HG02884 (cell line): ENCODE data around the gene PTOV1.

ENCODE experiments used
- ATAC-seq: cut with Tn5 transposase; IDR thresholded peaks from one replicate; pipeline ENCODE4 v1.9.1; 2021; ENCODE audit warnings: mild to moderate bottlenecking, moderate library complexity; ENCODE audit not compliant: unreplicated experiment

The PTOV1 gene

DNA sequence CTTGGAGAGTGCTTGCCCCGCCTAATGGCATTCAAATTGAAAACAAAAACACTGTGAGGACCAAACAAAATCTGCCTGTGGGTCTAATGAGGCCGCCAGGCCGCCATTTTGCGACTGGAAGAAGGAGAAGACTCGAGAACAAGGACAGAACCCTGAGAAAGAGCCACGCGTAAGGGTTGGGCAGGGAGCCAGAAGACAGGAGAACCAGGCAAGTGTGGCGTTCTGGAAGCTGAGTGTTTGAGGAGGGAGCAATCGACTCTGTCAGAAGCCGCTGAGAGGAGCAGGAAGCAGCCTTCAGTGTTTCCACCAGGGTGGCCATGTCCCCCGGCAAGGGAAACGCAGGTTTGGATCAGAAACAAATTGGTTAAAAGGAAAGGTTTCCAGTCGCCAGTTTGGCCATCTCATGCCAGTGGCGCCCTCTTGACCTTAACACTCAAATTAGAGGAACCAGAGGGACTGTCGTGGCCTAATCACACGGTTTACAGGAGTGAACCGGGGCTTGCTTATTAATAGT is 10.2 kb upstream of the PTOV1 start:
- ATAC-seq: no peak

DNA sequence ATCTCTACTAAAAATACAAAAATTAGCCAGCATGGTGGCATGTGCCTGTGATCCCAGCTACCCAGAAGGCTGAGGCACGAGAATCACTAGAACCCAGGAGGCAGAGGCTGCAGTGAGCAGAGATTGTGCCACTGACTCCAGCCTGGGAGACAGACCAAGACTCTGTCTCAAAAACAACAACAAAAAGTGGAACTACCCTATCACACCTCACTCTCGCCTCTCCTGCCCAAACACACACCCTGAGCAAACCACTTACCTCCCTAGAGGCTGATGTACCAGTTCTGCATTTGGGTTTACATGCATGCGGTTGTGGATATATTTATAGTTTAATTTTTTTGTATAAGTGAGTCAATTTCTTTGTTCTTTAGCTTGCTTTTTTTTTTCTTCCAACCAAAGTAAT is 7.7 kb upstream of the PTOV1 start:
- ATAC-seq: no peak

DNA sequence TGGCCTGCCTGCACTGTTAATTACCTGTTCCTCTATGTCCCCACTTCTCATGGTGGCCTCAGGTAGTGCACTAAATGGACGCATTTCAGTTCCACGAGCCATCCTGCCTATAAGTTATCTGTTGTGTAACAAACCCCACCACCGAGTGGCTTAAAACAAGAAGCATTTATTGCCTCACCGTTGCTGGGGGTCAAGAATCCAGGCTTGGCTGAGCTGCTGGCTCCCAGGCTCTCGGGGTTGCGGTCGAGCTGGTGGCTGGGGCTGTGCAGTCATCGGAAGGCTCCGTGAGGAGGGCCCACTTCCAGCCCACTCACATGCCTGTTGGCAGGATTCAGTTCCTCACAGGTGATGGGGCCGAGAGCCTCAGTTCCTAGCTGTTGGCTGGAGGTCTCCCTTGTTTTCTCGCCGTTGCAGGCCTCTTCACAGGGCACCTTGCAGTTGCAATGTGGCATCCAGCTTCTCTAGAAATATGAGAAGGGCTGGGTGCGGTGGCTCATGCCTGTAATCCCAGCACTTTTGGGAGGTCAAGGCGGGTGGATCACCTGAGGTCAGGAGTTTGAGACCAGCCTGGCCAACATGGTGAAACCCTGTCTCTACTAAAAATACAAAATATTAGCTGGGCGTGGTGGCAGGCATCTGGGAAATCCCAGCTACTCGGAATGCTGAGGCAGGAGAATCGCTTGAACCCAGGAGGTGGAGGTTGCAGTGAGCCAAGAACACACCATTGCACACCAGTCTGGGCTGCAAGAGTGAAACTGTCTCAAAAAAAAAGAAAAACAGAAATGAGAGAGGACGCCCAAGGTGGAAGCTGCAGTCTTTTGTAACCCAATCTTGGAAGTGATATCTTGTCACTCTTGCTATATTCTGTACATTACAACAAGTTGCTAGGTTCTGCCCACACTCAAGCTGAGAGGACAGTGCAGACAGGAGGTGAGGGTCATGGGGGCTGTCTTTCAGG is 6.5 kb upstream of the PTOV1 start:
- ATAC-seq: no peak

DNA sequence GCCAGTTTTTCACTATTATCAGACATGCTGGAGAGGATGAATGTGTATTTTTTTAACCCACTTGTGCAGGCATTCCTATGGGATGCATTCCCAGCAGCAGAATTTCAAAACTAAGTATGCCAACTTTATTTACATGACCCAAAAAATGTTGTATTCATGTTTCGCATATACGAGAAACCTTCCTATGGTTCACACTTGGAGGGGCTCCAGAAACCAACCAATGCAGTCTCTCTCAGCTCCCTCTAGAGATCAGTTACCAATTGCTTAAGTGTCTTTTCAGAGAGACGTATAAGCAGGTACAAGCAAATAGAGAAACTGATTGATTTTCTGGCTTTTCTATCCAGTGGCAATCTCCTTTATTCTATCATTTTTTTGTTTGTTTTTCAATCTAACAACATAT is 5.5 kb upstream of the PTOV1 start:
- no peak for ATAC-seq

DNA sequence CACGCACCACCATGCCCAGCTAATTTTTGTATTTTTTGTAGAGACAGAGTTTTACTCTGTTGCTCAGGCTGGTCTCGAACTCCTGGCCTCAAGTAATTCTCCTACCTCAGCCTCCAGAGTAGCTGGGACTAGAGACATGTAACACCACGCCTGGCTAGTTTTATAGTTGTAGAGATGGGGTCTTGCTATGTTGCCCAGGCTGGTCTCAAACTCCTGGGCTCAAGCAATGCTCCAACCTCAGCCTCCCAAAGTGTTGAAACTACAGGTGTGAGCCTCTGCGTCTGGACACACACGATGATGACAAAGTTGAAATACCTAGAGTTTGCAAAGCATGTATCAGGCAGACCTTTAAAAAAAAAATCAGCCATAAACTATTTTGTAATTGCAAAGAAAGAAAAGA is 4.6 kb upstream of the PTOV1 start:
- ATAC-seq: no peak

DNA sequence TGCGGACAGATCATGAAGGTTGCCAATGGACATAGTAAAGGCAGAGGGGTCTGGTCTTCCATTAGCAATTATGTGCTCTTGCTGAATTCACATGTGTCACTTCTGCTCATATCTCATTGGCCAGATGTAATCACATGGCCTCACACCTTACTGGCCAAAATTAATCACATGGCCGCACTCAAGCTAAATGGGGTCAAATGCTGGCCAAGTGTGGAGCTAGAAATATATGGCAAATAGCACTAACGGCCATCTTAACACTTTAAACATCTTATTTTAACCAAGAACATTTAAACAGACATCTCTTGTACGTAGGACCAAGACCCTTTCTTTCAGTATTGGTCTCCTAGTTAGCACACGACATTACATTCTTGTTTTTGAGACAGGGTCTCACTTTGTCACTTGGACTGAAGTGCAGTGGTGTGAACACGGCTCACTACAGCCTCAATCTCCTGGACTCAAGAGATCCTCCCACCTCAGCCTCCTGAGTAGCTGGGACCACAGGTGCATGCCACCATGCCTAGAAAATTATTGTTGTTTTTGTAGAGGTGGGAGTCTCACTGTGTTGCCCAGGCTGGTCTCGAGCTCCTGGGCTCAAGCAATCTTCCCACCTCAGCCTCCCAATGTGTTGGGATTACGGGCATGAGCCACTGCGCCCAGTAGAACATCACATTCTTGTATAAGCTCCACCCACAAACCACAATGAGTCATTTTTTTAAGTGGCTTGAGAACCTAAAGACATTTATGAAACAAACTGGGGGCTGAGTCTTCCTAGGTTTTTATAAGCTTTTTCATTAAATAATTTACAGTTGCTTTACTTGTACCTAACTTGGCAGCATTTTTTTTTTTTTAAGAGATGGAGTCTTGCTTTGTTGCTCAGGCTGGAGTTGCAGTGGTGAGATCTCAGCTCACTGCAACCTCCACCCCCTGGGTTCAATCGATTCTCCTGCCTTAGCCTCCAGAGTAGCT is 2.9 kb upstream of the PTOV1 start:
- ATAC-seq: no peak

DNA sequence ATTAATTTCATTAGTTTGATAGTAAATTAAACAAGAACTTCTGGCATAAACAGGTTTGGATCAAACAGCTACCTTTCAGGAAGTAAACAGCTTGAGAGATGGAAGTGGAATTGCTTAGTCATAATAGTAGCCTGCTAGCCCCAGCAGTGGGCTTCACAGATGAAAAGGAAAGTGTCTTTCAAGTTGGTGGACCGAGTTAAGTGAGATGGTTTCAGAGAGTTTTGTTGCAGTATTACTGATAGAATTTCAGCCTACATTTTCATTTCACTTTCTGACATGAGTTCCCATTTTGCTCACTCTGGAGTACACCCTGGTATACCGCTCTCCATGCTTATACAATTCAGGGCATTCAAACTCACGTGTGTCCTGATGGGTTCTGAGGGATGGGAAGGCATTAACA is 2.0 kb upstream of the PTOV1 start:
- no peak for ATAC-seq

DNA sequence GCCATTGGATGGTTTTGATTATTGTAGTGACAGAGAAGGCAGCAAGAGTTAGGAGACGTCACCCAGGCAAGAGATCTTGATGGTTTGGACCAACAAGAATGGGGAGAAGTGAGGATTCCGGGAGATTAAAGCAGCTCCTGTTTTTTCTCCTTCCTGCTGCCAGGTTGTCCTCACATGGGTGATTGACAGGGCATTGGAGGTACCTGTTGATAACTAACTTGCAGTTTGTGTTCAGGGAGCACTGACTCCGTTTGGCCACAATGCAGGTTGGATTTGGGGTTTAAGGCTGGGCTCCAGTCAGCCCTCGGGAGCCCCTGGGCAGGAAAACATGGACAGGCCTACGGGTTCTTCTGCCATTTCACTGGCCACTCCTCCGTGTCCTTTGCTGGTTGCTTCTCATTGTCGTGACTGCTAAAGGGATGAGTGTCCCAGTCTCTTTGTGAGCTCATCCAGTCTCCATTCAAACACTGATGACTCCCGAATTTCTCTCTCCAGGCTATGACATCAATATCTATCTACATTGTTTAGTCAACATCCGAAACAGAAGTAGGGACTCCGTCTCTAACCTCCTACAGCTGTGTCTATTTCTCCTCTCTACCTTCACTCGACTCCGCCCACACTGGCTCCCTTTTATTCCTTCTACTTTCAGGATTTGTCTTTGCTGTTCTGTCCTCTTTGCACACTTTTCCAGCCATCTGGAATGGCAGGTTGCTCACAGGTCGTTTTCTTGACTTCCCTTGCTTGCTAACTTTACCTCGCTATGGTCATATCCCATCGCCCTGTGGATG is 1.3 kb upstream of the PTOV1 start:
- ATAC-seq: no peak

DNA sequence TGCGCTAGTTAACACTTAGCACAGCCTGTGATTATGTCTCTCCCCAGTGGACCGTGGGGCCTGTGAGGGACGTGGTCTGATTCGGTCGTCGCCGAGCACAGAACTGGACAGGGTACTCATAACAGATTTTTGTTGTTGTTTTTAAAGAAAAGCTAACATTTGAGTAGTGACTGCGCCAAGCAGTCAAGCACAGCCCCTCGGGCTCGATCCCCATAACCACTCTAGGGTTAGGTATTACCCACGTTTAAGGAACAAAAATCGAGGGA is 805 bp upstream of the PTOV1 start:
- ATAC-seq: no peak

DNA sequence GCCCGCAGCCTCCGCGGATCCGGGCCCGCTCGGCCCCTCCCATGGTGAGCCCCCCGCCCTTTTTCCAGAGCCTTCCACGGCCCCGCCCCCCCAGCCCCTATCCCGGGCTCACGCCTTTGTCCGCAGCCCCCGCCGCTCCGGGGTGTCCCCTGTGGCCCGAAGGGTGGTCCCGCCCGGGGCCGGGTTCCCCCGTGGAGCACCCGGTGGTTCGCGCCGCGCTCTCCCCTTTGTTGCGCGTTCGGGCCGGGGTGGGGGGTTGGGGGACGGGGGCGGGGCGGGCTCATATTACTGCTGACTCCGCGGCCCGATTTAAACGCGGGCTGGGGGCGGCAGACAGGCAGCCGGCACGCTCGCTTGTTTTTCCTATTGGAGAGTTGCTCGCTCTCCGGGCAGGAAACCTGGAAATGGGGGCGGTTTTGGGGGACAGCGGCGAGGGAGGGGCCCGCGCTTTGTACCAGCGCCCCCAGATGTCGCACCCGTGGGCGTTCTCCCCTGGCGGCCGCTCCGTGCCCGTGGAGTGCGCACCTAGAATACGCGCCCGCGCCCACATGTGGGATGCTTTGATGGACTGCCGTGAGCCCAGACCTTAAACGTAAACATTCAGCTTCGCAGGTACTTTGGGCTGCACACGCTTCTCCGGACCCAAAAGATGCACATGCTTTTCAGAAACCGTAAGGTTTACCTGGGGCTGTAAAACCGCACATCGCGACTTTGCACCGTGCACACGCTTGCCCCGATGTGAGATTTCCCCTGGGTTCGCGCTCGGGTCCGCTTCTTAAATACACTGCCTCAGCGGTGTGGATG is 699 bp downstream of the PTOV1 start:
- no peak for ATAC-seq

DNA sequence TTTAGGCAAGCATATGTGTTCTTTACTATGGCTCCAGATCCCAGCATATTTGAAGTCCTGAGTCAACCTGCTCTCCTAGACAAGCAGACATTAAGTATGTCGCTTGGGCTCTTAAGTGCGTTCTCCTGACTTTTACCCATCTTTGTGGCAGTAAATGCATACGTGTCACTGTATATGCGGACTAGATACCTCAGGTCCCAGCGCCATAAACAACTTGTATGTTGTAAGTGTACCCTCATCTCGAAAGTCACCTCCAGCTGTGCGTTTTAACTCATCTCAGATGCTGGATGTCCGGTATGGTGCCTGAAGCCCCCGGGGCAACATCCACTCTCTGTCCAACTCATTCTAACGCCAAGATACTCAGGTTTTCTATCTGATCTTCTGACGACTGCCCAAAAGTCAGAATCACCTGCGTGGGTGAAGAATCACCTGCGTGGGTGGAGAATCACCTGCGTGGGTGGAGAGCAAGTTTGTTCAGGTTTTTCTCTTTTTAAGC is 1.7 kb downstream of the PTOV1 start:
- ATAC-seq: no peak

DNA sequence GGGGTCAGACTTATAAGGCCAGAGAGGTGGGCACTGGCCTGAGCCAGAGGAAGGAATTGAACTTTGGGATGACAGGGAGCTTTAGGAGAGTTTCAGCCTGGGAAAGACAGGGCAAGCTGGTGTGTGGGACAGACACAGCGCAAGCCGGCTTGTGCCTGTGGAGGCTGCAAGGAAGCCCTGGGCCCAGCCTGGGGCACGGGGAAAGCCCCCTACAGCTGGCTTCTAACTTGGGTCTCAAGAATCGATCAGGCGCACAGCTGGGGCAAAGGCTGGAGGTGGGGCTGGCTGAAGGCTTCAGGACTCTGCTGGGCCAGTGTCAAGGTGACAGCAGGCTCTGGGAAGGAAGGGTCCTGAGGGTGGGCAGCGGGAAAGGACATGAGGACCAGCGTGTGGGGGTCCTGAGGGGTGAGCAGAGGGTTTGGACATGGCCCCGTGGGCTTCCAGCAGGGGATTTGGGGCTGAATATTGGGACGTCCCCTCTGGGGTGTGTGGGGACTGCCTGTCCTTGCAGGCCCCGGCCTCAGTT is 3.0 kb downstream of the PTOV1 start:
- ATAC-seq: no peak

DNA sequence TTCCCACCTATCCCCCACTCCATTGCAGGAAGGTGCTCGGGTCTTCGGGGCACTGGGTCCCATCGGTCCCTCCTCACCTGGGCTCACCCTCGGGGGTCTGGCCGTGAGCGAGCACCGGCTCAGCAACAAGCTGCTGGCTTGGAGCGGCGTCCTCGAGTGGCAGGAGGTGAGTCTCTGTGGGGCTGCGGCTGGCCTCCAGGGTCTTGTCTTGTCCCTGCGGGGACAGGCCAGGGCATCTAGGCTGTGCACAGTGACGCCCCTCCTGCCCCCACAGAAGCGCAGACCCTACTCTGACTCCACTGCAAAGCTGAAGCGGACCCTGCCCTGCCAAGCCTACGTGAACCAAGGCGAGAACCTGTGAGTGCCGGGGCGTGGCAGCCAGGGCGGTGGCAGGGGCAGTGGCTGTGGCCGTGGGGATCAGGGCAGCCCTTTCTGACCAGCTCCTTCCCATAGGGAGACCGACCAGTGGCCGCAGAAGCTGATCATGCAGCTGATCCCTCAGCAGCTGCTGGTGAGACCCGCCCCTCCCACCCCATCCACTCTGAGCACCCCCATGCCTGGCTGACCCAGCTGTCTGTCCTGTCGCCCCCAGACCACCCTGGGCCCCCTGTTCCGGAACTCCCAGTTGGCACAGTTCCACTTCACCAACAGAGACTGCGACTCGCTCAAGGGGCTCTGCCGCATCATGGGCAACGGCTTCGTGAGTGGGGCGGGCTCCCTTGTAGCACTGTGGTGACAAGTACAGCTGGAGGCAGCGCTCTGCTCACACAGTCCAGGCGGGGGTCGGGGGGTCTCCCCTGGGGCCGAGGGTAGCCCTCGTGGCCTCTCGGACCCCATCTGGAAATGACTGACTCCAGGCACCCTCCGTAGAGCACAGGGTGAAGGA is 3.7 kb downstream of the PTOV1 start:
- no peak for ATAC-seq

DNA sequence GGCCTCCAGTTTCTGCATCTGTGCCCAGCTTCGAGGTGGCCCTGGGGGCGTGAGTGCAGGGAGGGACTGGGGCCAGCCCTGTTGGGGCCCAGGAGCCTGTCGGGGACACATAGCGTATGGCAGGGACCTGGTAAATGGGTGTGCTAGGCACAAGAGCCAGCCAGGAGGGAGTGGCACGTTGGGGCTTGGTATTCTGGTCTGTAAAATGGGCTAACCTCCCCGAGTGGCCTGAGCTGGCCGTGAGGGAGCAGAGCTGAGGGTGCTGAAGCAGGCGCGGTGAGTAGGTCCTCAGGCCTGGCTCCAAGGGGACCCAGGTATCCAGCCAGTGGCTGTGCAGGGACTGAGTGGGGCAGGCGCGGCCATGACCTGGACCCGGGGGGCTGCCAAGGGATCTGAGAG is 4.3 kb downstream of the PTOV1 start:
- no peak for ATAC-seq

DNA sequence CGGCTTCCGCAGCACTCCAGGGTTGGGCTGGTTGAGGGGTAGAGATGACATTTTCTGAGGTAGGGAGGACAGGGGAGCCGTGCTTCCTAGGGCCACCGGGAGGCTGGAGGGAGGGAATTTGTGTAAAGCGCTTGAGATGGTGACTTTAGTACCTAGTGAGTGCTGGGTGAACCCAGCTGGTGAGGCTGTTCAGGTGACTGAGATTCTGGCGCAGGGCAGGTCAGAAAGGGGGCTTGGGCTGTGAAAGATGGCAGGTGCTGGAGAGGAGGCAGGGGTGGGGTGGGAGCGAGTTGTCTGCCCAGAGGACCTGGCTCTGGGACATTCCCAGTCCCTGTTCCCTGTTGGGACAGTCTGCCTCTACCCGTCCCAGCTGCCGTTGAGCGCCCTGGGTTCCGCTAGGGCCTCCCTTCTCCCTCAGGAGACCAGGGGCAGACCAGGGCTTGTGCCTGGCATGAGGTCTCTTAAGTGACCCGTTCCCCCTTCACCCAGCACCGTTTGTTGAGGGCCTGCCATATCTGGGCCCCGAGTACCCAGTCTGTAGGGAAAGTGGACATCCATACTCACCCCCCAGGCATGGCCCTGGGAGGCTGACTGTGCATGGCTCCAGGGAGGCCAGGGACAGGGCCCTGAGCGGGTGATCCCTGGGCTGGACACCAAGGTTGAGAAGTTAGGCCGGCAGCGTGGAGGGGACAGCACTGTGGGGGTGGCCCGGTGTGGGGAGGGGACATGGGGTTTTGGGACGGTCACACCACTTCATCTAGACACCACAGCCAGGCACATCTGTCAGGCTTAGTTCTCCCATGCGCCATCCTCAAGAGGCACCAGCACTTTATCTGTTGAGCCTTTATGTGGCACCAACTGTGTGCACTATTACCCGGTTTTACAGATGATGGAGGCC is 5.0 kb downstream of the PTOV1 start:
- no peak for ATAC-seq

DNA sequence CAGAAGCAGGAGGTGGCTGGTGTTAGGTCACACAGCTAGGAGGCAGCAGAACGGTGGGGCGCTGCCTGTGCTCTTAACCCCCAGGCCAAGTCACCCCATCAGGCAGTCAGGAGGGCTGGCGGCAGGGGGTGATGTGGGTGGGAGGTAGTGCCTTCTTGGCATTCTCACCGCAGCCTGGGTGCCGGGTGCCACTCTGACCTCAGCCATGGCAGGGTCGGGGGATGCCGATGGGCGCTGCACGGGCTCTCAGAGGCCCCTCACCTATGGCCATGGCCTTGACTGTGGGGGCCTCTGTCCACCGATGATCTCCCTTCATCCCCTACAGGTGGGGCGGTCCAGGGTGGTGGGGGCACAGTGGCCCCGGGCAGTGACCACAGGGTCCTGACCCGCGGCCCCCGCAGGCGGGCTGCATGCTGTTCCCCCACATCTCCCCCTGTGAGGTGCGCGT is 5.6 kb downstream of the PTOV1 start:
- ATAC-seq: no peak

DNA sequence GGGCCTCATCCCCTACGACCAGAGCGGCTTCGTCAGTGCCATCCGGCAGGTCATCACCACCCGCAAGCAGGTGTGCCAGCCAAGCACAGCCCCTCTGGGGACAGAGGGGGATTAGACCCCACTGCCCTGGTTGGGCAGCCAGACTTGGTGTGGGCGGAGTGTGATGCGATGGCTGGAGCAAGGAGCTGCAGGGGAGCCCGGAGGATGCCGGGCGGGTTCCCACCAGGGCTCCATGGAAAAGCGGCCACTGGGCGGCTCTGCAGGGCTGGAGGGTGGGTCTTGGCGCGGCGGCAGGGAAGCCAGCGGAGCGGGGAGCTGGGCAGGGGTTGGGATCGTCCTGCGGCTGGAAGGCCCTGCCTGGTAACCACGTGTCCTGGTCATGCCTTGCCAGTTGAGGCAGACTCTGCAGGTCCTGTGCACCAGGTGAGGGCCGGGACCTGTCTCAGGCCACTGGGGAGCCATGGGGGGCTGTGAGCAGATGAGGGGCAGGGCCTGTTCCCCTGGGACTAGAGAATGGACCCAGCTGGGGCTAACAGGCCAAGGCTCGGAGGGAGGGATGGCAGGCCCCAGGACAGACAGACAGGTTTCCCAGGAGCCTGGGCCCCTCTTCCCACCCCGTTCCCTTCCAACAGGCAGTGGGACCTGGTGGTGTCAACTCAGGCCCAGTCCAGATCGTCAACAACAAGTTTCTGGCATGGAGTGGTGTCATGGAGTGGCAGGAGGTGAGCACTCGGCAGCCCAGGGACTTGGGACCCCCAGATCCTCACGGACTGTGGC is 6.3 kb downstream of the PTOV1 start:
- ATAC-seq: no peak
